Measurements from ENCODE around the gene IL17A. TPM values are rescaled to one million over a fixed set of nuclear protein-coding genes. Genes with fewer than 3 reads are reported as not detected.

IL17A gene
- total and polyA plus RNA-seq, 2 donors (not counting 3 experiments of a cell fraction or from before 2014, with no cell fraction given), result not detected

- POLR2A ChIA-PET, result no interaction called here
These were observed 24.3 kb upstream of the IL17A start for GRCh38 chr6:52161689-52162438.

More at GRCh38 chr6:52161689-52162438, 24.3 kb upstream of the IL17A start:
- H3K9ac ChIP-seq (replicated peaks; ENCODE audit: extremely low read depth, insufficient read depth, low read length), result no peak overlapping the region
- H3K4me3 ChIP-seq (replicated peaks in 1 of 3; ENCODE audit: insufficient read depth in 1 of 3, low read depth in 1 of 3, low read length in 3 of 3), result no peak overlapping the region
- H3K27me3 ChIP-seq (ENCODE audit: control insufficient read depth in 2 of 2, insufficient read depth in 2 of 2, low read length in 2 of 2), result peaks cover 2 to 7% of the 10 kb centered on the region in 2 experiments
- FAIRE-seq (no peak), DNase-seq (ENCODE audit: low read depth, low spot score) (no peak)
- CTCF ChIA-PET, result interaction anchor here (1.6 to 4.5 kb wide), 3 partner anchors 72 to 101 kb away, joined by 7 to 47 read pairs (median 15); no protein-coding TSS in a partner anchor
- no peak overlapping the region for H3K27ac ChIP-seq (ENCODE audit: insufficient read depth, low read depth, low read length)
- H3K9me3 ChIP-seq (replicated peaks; ENCODE audit: control insufficient read depth, insufficient read depth, low read length), result no peaks in the 10 kb centered on the region
- no peaks in the 10 kb centered on the region for H3K9me1 ChIP-seq (replicated peaks; ENCODE audit: control insufficient read depth, extremely low read depth, insufficient read depth, low read length)
- no peak overlapping the region for H2AFZ ChIP-seq (ENCODE audit: low read depth, low read length)
- intact Hi-C loops (cut with micrococcal nuclease), result loop anchor here (2.0 kb wide), 1 partner anchor 501 kb away; no protein-coding TSS in a partner anchor
- no peaks in the 10 kb centered on the region for H4K20me1 ChIP-seq (replicated peaks; ENCODE audit: control insufficient read depth, extremely low read depth, insufficient read depth, low read length)
- no peaks in the 10 kb centered on the region for H3K36me3 ChIP-seq (ENCODE audit: control insufficient read depth in 2 of 2, extremely low read depth in 1 of 2, insufficient read depth in 2 of 2, low read length in 2 of 2)
- dilution Hi-C loops (cut with MboI; ENCODE audit: extremely low pct_ligation_motif_present, low sequenced_read_pairs), result no loop called here
- peaks cover 6% of the 10 kb centered on the region for H3K4me1 ChIP-seq (ENCODE audit: control insufficient read depth, extremely low read depth, insufficient read depth, low read length)
- no TSS peak for BruUV-seq (replicated peaks)
- no peak overlapping the region for H3K4me2 ChIP-seq (ENCODE audit: insufficient read depth, low read length)
- H3K79me2 ChIP-seq (ENCODE audit: control insufficient read depth, insufficient read depth, low read length), result no peaks in the 10 kb centered on the region
- TF ChIP-seq EZH2 (IDR thresholded peaks at IDR 0.05; ENCODE audit: borderline replicate concordance, low read depth, low read length, severe bottlenecking) (no peak), GATA2 (IDR thresholded peaks at IDR 0.05; ENCODE audit: insufficient read depth, insufficient read length, low read depth, low read length) (no peak), MYC (IDR thresholded peaks at IDR 0.05; ENCODE audit: low read depth, low read length) (no peak), MAX (IDR thresholded peaks at IDR 0.05; ENCODE audit: insufficient read depth, insufficient read length) (no peak), FOS (IDR thresholded peaks at IDR 0.05; ENCODE audit: borderline replicate concordance, insufficient read depth, low read length) (no peak), POLR2A (IDR thresholded peaks at IDR 0.05; ENCODE audit: low read depth, low read length) (no peak), POLR2AphosphoS5 (IDR thresholded peaks at IDR 0.05; ENCODE audit: insufficient read depth, low read depth, low read length) (no peak), JUN (IDR thresholded peaks at IDR 0.05; ENCODE audit: borderline replicate concordance, insufficient read depth, insufficient read length, low read depth) (no peak)
- TF ChIP-seq, protein P1, sequence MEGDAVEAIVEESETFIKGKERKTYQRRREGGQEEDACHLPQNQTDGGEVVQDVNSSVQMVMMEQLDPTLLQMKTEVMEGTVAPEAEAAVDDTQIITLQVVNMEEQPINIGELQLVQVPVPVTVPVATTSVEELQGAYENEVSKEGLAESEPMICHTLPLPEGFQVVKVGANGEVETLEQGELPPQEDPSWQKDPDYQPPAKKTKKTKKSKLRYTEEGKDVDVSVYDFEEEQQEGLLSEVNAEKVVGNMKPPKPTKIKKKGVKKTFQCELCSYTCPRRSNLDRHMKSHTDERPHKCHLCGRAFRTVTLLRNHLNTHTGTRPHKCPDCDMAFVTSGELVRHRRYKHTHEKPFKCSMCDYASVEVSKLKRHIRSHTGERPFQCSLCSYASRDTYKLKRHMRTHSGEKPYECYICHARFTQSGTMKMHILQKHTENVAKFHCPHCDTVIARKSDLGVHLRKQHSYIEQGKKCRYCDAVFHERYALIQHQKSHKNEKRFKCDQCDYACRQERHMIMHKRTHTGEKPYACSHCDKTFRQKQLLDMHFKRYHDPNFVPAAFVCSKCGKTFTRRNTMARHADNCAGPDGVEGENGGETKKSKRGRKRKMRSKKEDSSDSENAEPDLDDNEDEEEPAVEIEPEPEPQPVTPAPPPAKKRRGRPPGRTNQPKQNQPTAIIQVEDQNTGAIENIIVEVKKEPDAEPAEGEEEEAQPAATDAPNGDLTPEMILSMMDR (IDR thresholded peaks at IDR 0.05; ENCODE audit: extremely low read depth in 1 of 2, insufficient read depth in 1 of 2, low read depth in 1 of 2, low read length in 2 of 2), result no peak

Data from endothelial cell of umbilical vein (primary cell).